ENCODE results near the gene CCDC71. TPM values are rescaled to one million over a fixed set of nuclear protein-coding genes. Genes with fewer than 3 reads are reported as not detected.

CCDC71 gene
- total RNA-seq, result 24.3 and 27.9 TPM in 2 replicates

GRCh38 chr3:49165771-49166751 lies at the start of gene CCDC71:
CCDC71 (minus strand) TSS chr3:49166331; CDS start chr3:49164208, 2,123 bp downstream.

DNA sequence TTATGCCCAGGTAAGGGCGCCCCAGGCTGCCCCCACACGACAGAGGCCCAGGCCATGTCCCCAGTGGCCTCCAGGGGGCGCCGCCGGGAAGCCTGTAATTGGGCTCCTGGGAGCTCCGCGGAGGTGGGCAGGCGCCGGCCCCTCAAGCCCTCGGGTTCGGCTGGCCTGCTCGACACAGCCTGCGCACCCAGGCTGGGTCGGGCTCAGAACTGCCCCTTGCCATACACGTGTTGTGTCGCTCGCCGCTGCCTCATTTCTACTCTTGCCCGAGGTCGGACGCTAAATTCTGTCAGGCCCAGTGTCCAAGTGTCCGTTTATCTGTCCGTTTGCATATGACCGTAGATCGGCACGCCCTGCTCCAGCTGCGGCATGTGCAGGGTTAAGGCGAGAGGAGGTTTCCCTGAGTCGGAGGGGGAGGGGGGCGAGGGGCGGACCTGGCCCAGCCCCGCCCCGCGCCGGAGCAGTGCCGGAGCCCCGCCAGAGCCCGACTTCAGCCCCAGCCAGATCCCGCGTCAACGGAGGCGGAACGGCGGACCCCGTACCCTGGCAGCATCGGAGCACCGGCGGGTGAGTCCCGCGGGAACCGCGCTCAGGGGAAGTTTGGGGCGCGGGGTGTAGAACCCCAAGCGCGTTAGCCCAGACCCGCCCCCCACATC lies 5.1 kb upstream of the CCDC71 start, which contains the start of gene KLHDC8B:
Gene KLHDC8B, plus strand, starts transcription at position 480 of the 656 bp plus-strand sequence. CDS start 1,172 bp downstream, outside the sequence.

GRCh38 chr3:49132437-49133225 lies 33.5 kb downstream of the CCDC71 start, which contains the start of gene LAMB2:
LAMB2 (minus strand) TSS chr3:49133050; CDS start chr3:49132867, 183 bp downstream.

GRCh38 chr3:49120438-49121131 lies 45.5 kb downstream of the CCDC71 start, which contains the start of gene USP19:
USP19 (minus strand) TSS chr3:49120823; CDS start chr3:49119145, 1,678 bp downstream.

Other genes with a start within 250 kb of the CCDC71 start
- gene ARIH2, start 247.5 kb downstream of the CCDC71 start, total RNA-seq, result 33.6 and 41.9 TPM in 2 replicates
- 23.0 and 27.6 TPM in 2 replicates for gene P4HTM, start 176.1 kb downstream of the CCDC71 start, total RNA-seq
- gene WDR6, start 158.9 kb downstream of the CCDC71 start, total RNA-seq, result 70.8 and 72.8 TPM in 2 replicates
- gene DALRD3, start 147.8 kb downstream of the CCDC71 start, total RNA-seq, result 38.5 and 40.8 TPM in 2 replicates
- gene NDUFAF3, start 144.2 kb downstream of the CCDC71 start, total RNA-seq, result 48.8 and 52.8 TPM in 2 replicates
- 267 and 271 TPM in 2 replicates for gene IMPDH2, start 136.9 kb downstream of the CCDC71 start, total RNA-seq
- gene QRICH1, start 72.3 kb downstream of the CCDC71 start, total RNA-seq, result 41.1 and 45.7 TPM in 2 replicates
- 191 and 207 TPM in 2 replicates for gene QARS1, start 61.6 kb downstream of the CCDC71 start, total RNA-seq
- 36.4 and 37.6 TPM in 2 replicates for gene USP19, start 45.5 kb downstream of the CCDC71 start, total RNA-seq
- gene LAMB2, start 33.3 kb downstream of the CCDC71 start, total RNA-seq, result 692 and 725 TPM in 2 replicates
- 19.4 and 19.7 TPM in 2 replicates for gene KLHDC8B, start 5.3 kb upstream of the CCDC71 start, total RNA-seq
- 0.75 and 1.1 TPM in 2 replicates for gene C3orf62, start 110.9 kb upstream of the CCDC71 start, total RNA-seq
- gene USP4, start 173.7 kb upstream of the CCDC71 start, total RNA-seq, result 13.8 and 16.8 TPM in 2 replicates
- gene GPX1, start 192.0 kb upstream of the CCDC71 start, total RNA-seq, result 286 and 311 TPM in 2 replicates
- gene RHOA, start 245.6 kb upstream of the CCDC71 start, total RNA-seq, result 359 and 416 TPM in 2 replicates
- gene TCTA, start 246.1 kb upstream of the CCDC71 start, total RNA-seq, result 26.6 and 29.1 TPM in 2 replicates

Measured in cardiac ventricle fibroblast (primary cell).